Chondrocyte (in vitro differentiated cells): ENCODE data around the gene SEMA4G. TPM values are rescaled to one million over a fixed set of nuclear protein-coding genes. Genes with fewer than 3 reads are reported as not detected.

Experiments
- DNase-seq: peaks from one replicate; pipeline ENCODE4 v3.0.0; 2021; ENCODE audit warnings: mixed read lengths, low spot score
- H3K27ac Mint-ChIP-seq: one replicate; pipeline ENCODE4 v1.8.0; 2021; ENCODE audit warnings: mild to moderate bottlenecking, moderate library complexity, mixed read lengths; ENCODE audit not compliant: unreplicated experiment
- H3K27me3 Mint-ChIP-seq: 2 replicates; pipeline ENCODE4 v1.8.0; 2021; ENCODE audit warnings: low read depth, mixed read lengths
- H3K36me3 Mint-ChIP-seq: 2 replicates; pipeline ENCODE4 v1.8.0; 2021; ENCODE audit warnings: low read depth, mixed read lengths
- H3K4me1 Mint-ChIP-seq: 2 replicates; pipeline ENCODE4 v1.8.0; 2021; ENCODE audit warnings: low read depth, mild to moderate bottlenecking, mixed read lengths
- H3K4me3 Mint-ChIP-seq: one replicate; pipeline ENCODE4 v1.8.0; 2021; ENCODE audit warnings: mild to moderate bottlenecking, moderate library complexity, mixed read lengths; ENCODE audit not compliant: unreplicated experiment
- H3K9me3 Mint-ChIP-seq: 2 replicates; pipeline ENCODE4 v1.8.0; 2021; ENCODE audit warnings: low read depth, mixed read lengths
- total RNA-seq: library from RNA; stranded (reverse); gene quantifications from 3 replicates; pipeline ENCODE4 v1.2.1, GENCODE V29; 2021
- TF ChIP-seq, protein P1 (sequence below): fragments of 200-600 bp; sonication (generic); IDR thresholded peaks from 2 replicates; pipeline ENCODE4 v1.5.0; 2021; ENCODE audit warnings: antibody characterized with exemption, mild to moderate bottlenecking, moderate library complexity

The SEMA4G gene
- total RNA-seq, 1 donor from 2014 or later, result 8.0 TPM

DNA sequence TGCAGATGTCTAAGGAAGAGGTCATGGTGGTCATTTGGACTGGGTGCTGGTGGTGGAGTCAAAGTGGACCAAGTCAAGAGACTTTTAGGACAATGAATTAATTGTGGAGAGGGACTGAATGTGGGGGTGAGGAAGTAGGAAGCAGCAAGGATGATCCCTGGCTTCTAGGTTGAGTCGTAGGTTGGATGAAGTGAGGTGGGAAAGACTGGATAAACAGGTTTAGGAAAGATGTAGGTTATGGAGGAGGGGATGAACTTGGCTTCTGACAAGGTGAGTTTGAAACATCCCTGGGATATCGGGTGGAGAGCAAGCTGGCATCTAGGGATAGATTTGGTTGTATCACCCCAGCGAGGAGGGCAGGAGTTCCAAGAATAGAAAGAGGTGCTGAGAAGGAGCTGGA is 7.6 kb downstream of the SEMA4G start:
- no peak for DNase-seq
- Mint-ChIP-seq H3K36me3 (peaks cover 4% of the 10 kb centered on the region), H3K27ac (no peak overlapping the region), H3K4me1 (no peaks in the 10 kb centered on the region), H3K9me3 (no peaks in the 10 kb centered on the region), H3K4me3 (no peak overlapping the region), H3K27me3 (no peaks in the 10 kb centered on the region)
- TF ChIP-seq, protein P1, sequence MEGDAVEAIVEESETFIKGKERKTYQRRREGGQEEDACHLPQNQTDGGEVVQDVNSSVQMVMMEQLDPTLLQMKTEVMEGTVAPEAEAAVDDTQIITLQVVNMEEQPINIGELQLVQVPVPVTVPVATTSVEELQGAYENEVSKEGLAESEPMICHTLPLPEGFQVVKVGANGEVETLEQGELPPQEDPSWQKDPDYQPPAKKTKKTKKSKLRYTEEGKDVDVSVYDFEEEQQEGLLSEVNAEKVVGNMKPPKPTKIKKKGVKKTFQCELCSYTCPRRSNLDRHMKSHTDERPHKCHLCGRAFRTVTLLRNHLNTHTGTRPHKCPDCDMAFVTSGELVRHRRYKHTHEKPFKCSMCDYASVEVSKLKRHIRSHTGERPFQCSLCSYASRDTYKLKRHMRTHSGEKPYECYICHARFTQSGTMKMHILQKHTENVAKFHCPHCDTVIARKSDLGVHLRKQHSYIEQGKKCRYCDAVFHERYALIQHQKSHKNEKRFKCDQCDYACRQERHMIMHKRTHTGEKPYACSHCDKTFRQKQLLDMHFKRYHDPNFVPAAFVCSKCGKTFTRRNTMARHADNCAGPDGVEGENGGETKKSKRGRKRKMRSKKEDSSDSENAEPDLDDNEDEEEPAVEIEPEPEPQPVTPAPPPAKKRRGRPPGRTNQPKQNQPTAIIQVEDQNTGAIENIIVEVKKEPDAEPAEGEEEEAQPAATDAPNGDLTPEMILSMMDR, result no peak

DNA sequence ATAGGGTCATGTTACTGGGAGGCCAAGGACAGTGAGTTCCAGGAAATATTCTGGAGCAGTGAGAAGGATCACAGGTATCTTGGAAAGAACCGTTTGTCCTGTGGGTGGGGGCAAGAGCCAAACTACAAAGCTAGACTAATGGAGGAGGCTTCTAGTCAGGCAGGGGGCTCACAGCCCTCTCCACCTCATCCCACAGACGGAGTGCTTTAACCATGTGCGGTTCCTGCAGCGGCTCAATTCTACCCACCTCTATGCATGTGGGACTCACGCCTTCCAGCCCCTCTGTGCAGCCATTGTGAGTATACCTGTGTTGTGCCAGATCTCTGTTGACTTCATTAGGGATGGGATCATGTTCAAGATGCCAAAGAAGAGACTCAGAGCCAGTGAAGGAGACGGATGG is 8.1 kb downstream of the SEMA4G start:
- TF ChIP-seq, protein P1, result no peak
- no peak overlapping the region for H3K4me3 Mint-ChIP-seq
- H3K9me3 Mint-ChIP-seq, result no peaks in the 10 kb centered on the region

DNA sequence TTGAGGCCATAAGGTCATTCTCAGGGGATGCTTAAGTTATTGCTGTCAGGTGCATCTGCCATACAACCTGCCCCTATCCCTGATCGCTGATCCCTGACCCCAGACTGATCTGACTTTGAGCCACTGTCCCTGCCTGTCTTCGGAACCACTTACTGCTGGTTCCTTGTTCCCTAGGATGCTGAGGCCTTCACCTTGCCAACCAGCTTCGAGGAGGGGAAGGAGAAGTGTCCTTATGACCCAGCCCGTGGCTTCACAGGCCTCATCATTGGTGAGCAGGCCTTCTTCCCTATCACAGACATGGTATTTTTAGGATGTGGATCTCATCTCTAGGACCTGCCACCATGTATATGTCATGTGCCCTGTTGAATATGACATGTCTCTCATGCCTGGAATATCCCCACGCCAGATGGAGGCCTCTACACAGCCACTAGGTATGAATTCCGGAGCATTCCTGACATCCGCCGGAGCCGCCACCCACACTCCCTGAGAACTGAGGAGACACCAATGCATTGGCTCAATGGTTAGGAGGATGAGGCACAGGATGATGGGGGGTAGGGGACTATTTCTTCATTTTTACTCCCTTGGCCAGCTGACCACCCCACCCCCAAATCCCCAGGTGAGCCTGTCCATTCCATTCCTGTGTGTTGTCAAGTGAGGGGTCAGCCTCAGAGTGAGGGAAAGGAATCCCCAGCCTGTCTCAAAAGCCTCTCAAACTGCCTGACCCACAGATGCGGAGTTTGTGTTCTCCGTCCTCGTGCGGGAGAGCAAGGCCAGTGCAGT is 9.0 kb downstream of the SEMA4G start:
- Mint-ChIP-seq H3K4me3 (no peak overlapping the region), H3K27ac (no peak overlapping the region), H3K27me3 (no peaks in the 10 kb centered on the region), H3K36me3 (peaks cover 6% of the 10 kb centered on the region), H3K9me3 (no peaks in the 10 kb centered on the region), H3K4me1 (no peaks in the 10 kb centered on the region)
- TF ChIP-seq, protein P1, result no peak
- peak; percentile 30 for DNase-seq

More for the DNA sequence above, 8.1 kb downstream of the SEMA4G start:
- peak; percentile 46 for DNase-seq
- H3K36me3 Mint-ChIP-seq, result peaks cover 6% of the 10 kb centered on the region
- no peaks in the 10 kb centered on the region for H3K4me1 Mint-ChIP-seq
- no peaks in the 10 kb centered on the region for H3K27me3 Mint-ChIP-seq
- H3K27ac Mint-ChIP-seq, result no peak overlapping the region

DNA sequence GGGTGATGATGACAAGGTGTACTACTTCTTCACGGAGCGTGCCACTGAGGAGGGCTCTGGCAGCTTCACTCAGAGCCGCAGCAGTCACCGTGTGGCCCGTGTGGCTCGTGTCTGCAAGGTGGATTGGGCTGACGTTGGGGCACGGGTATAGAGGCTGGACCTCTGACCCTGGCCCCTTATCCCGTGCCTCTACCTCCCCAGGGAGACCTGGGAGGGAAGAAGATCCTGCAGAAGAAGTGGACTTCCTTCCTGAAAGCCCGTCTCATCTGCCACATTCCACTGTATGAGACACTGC is 9.5 kb downstream of the SEMA4G start:
- Mint-ChIP-seq H3K27ac (no peak overlapping the region), H3K27me3 (no peaks in the 10 kb centered on the region), H3K36me3 (peaks cover 6% of the 10 kb centered on the region), H3K4me3 (no peak overlapping the region), H3K4me1 (no peaks in the 10 kb centered on the region), H3K9me3 (no peaks in the 10 kb centered on the region)
- TF ChIP-seq, protein P1, result no peak
- DNase-seq, result peak; percentile 58

DNA sequence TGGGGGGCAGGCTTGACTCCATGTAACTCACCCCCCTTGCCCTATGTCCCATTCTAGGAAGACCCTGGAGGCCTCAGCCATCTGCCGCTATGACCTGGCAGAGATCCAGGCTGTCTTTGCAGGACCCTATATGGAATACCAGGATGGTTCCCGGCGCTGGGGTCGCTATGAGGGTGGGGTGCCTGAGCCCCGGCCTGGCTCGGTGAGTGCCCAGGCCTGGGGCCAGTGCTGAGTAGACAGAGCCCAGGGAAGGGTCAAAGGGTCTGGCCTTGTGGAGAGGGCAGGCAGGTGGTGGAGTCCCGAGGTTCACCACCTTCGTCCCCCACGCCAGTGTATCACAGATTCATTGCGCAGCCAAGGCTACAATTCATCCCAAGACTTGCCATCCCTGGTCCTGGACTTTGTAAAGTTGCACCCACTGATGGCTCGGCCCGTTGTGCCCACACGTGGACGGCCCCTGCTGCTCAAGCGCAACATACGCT is 10.5 kb downstream of the SEMA4G start:
- Mint-ChIP-seq H3K27ac (no peak overlapping the region), H3K36me3 (peaks cover 6% of the 10 kb centered on the region), H3K4me3 (no peak overlapping the region), H3K4me1 (peaks cover 1% of the 10 kb centered on the region), H3K9me3 (no peaks in the 10 kb centered on the region), H3K27me3 (no peaks in the 10 kb centered on the region)
- TF ChIP-seq, protein P1, result no peak
- peak; percentile 65 for DNase-seq
